GM19043 (cell line): ENCODE data around the gene SAMSN1.
"Not testable (repeated sequence)": the region's sequence is repeated elsewhere in the genome, so short reads cannot be mapped to it uniquely, and the experiment has no call there.

ENCODE experiments used
- ATAC-seq: cut with Tn5 transposase; IDR thresholded peaks from one replicate; pipeline ENCODE4 v1.9.1; 2021; ENCODE audit warnings: low read depth; ENCODE audit not compliant: unreplicated experiment

The SAMSN1 gene

GRCh38 chr21:14567331-14568279, 21.5 kb upstream of the SAMSN1 start:
- no peak for ATAC-seq

- ATAC-seq: no peak
These were observed 20.8 kb upstream of the SAMSN1 start for GRCh38 chr21:14566894-14567293.

- ATAC-seq: no peak
These were observed 16.8 kb upstream of the SAMSN1 start for GRCh38 chr21:14562959-14563358.

GRCh38 chr21:14560555-14560954, 14.4 kb upstream of the SAMSN1 start:
- no peak for ATAC-seq

- ATAC-seq: no peak
These were observed 14.0 kb upstream of the SAMSN1 start for GRCh38 chr21:14560139-14560538.

GRCh38 chr21:14559102-14559501, 13.0 kb upstream of the SAMSN1 start:
- ATAC-seq: no peak

- no peak for ATAC-seq
These were observed 11.3 kb upstream of the SAMSN1 start for GRCh38 chr21:14557413-14557812.

- no peak for ATAC-seq
These were observed 8.8 kb upstream of the SAMSN1 start for GRCh38 chr21:14554948-14555347.

GRCh38 chr21:14553422-14553821, 7.3 kb upstream of the SAMSN1 start:
- no peak for ATAC-seq

GRCh38 chr21:14551741-14552140, 5.6 kb upstream of the SAMSN1 start:
- no peak for ATAC-seq

GRCh38 chr21:14550135-14550534, 4.0 kb upstream of the SAMSN1 start:
- ATAC-seq: no peak

- no peak for ATAC-seq
These were observed 2.7 kb upstream of the SAMSN1 start for GRCh38 chr21:14548779-14549178.

GRCh38 chr21:14547834-14548513, 1.9 kb upstream of the SAMSN1 start:
- ATAC-seq: no peak

- ATAC-seq: not testable (repeated sequence)
These were observed 604 bp upstream of the SAMSN1 start for GRCh38 chr21:14546719-14547118.

- no peak for ATAC-seq
These were observed 2.1 kb downstream of the SAMSN1 start for GRCh38 chr21:14543983-14544382.

- ATAC-seq: no peak
These were observed 3.5 kb downstream of the SAMSN1 start for GRCh38 chr21:14542638-14543037.

- no peak for ATAC-seq
These were observed 4.1 kb downstream of the SAMSN1 start for GRCh38 chr21:14541841-14542490.

- no peak for ATAC-seq
These were observed 7.6 kb downstream of the SAMSN1 start for GRCh38 chr21:14538483-14538882.

- ATAC-seq: no peak
These were observed 9.2 kb downstream of the SAMSN1 start for GRCh38 chr21:14536929-14537328.

GRCh38 chr21:14535702-14536101, 10.4 kb downstream of the SAMSN1 start:
- ATAC-seq: no peak
